Stimulated activated naive B cell treated with anti-CD40 and anti-IgM and Interleukin-4, amounts not matched to agents 10 μg/mL and 1 μg/mL and 100 μg/mL, for 72 hours (primary cell): ENCODE results near the gene HSF2BP.
"Not testable (repeated sequence)": the region's sequence is repeated elsewhere in the genome, so short reads cannot be mapped to it uniquely, and the experiment has no call there.

Experiments
- ATAC-seq, 2 donors: fragments of 150-1000 bp; cut with Tn5 transposase; replicated peaks; 2 replicates each; pipeline ENCODE4 v1.10.0; 2021; ENCODE audit warnings: moderate library complexity in 1 of 2
- DNase-seq: peaks from one replicate; pipeline ENCODE4 v3.0.0; 2021
- H3K27ac Mint-ChIP-seq: one replicate; pipeline ENCODE4 v1.8.0; 2022; ENCODE audit warnings: mild to moderate bottlenecking, mixed read lengths
- H3K27me3 Mint-ChIP-seq, 2 donors: one replicate each; pipeline ENCODE4 v1.8.0; 2022; ENCODE audit warnings: mixed read lengths in 2 of 2
- H3K36me3 Mint-ChIP-seq, 2 donors: one replicate each; pipeline ENCODE4 v1.8.0; 2022; ENCODE audit warnings: mixed read lengths in 2 of 2, mild to moderate bottlenecking in 1 of 2
- H3K4me1 Mint-ChIP-seq, 2 donors: one replicate each; pipeline ENCODE4 v1.8.0; 2022; ENCODE audit warnings: mixed read lengths in 2 of 2, mild to moderate bottlenecking in 1 of 2
- H3K4me3 Mint-ChIP-seq, 2 donors: one replicate each; pipeline ENCODE4 v1.8.0; 2022; ENCODE audit warnings: mild to moderate bottlenecking in 2 of 2, mixed read lengths in 2 of 2, moderate library complexity in 1 of 2
- H3K9me3 Mint-ChIP-seq, 2 donors: one replicate each; pipeline ENCODE4 v1.8.0; 2022; ENCODE audit warnings: mixed read lengths in 2 of 2, mild to moderate bottlenecking in 1 of 2

HSF2BP gene

DNA sequence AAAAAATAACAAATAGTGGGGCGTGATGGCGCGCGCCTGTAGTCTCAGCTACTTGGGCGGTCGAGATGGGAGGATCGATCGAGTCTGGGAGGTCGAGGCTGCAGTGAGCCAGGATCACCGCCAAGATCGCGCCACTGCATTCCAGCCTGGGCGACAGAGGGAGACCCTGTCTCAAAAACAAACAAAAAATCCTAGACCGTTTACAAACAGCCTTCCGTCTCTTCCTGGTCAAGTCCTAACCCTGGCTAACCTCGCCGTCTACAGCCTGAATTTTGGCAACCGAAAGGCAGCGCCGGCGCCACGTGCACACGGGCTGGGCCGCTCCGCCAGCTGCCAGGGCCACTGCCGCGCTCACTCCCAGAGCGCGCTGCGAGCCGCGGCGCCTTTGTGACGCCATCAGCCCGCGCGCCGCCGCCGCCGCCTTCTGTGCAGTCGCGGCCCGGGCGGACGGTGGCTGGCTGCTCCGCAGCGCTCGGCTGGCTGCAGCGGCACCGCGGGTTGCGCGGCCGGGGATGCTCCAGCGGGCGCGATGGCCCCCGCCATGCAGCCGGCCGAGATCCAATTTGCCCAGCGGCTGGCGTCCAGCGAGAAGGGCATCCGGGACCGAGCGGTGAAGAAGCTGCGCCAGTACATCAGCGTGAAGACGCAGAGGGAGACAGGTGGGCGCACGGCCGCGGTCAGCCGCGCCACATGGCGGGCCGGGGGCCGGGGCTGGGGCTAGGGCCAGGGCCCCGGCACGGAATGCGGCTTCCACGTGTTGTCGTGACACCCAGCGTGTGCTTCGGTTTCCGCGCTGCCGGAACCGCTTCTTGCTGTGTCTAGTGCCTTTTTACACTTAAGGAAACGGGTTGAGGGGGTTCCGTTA lies at the start of gene HSF2BP, which contains the start of gene RRP1B:
HSF2BP (minus strand) TSS at position 353 of the 865 bp plus-strand sequence. CDS start 1,392 bp downstream, outside the sequence.
RRP1B (plus strand) TSS at position 425 of the 865 bp plus-strand sequence; CDS start at position 530, 105 bp downstream.
- peak within 1 kb of the TSS; percentile 89 to 95 for H3K4me3 Mint-ChIP-seq
- H3K36me3 Mint-ChIP-seq, result peaks cover 12 to 16% of the 10 kb centered on the region in 2 donors
- H3K27ac Mint-ChIP-seq, result peak within 1 kb of the TSS; percentile 97
- peaks cover 23 to 44% of the 10 kb centered on the region in 2 donors for H3K4me1 Mint-ChIP-seq
- ATAC-seq (peak; percentile 94), DNase-seq (peak; percentile 76)
- no peaks in the 10 kb centered on the region for H3K27me3 Mint-ChIP-seq
- H3K9me3 Mint-ChIP-seq, result no peaks in the 10 kb centered on the region

DNA sequence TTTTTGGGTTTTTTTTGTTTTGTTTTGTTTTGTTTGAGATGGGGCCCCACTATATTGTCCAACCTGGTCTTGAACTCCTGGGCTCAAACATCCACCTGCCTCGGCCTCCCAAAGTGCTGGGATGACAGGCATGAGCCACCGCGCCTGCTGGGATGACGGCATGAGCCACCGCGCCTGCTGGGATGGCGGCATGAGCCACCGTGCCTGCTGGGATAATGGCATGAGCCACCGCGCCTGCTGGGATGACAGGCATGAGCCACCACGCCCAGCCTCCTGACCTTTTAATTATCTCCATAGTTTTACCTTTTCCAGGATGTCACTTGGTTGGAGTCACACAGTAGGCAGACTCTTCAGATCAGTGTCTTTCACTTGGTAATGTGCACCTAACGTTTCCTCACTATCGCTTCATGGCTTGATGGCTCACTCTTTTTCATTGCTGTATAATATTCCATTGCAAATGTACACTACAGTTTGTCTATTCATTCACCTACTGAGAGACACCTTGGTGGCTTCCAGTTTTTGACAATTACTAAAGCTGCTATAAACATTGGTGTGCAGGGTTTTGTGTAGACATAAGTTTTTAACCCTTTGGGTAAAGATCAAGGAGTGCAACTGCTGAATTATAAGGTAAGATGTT lies 49.6 kb upstream of the HSF2BP start:
- ATAC-seq, result no peak
- peaks cover under 1 to 1% of the 10 kb centered on the region in 2 donors for H3K4me1 Mint-ChIP-seq
- no peak overlapping the region for H3K27ac Mint-ChIP-seq
- peaks cover 20 to 25% of the 10 kb centered on the region in 2 donors for H3K27me3 Mint-ChIP-seq
- H3K4me3 Mint-ChIP-seq, result no peak overlapping the region
- H3K9me3 Mint-ChIP-seq, result peaks cover 0 to 2% of the 10 kb centered on the region in 2 donors
- DNase-seq, result no peak
- H3K36me3 Mint-ChIP-seq, result no peaks in the 10 kb centered on the region

- peaks cover 11 to 14% of the 10 kb centered on the region in 2 donors for H3K4me1 Mint-ChIP-seq
- DNase-seq, result no peak
- peaks cover 0 to 1% of the 10 kb centered on the region in 2 donors for H3K36me3 Mint-ChIP-seq
- no peak for ATAC-seq
- H3K27ac Mint-ChIP-seq, result no peak overlapping the region
- H3K9me3 Mint-ChIP-seq, result peaks cover 0 to 2% of the 10 kb centered on the region in 2 donors
- peaks cover 21 to 34% of the 10 kb centered on the region in 2 donors for H3K27me3 Mint-ChIP-seq
- no peak overlapping the region for H3K4me3 Mint-ChIP-seq
These were observed 48.2 kb upstream of the HSF2BP start for GRCh38 chr21:43707462-43707861.

DNA sequence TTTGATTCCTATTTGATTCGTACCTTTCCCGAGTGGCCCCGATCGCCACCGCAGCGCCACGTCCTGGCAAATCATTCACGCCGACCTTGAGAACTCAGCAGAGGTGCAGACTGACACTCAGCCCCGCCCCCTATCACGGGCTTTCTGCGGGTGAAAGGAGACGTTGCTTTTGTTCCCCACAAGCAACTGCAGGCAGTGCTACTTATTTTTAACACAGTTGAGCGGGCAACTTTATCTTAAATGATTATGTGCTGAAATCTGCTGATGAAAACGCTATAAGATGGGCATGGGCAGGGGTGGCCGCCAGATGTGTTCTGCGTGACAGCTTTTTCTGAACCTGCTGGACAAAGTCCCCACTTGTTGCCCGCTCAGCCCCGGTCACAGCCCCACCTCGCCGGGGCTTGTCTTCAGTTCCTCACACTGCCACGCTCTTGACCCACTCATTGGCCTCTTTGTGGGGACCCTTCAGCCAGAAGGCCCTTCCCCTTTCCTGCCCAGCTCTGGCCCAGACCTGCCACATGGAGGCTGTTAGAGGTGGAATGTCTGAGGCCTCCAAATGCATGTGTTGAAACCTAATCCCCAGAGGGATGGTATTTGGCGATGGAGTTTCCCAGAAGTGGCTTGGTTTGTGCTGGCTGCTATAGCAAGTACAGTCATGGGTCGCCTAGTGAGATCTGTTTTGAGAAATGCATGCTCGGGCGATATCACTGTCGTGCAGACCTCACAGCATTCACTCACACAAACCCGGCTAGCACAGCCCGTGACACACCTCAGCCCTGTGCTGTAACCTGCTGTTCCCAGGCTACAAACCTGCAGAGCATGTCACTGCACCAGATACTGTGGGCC lies 44.0 kb upstream of the HSF2BP start:
- Mint-ChIP-seq H3K9me3 (no peaks in the 10 kb centered on the region), H3K4me3 (peak overlapping the region; percentile 73), H3K27ac (peak overlapping the region; percentile 75), H3K4me1 (peaks cover 10 to 17% of the 10 kb centered on the region in 2 donors), H3K36me3 (peaks cover 3 to 5% of the 10 kb centered on the region in 2 donors), H3K27me3 (peaks cover 4 to 12% of the 10 kb centered on the region in 2 donors)
- ATAC-seq, result peak; percentile 80 to 82
- no peak for DNase-seq

- H3K4me1 Mint-ChIP-seq, result peaks cover 10 to 17% of the 10 kb centered on the region in 2 donors
- no peaks in the 10 kb centered on the region for H3K9me3 Mint-ChIP-seq
- H3K27ac Mint-ChIP-seq, result peak overlapping the region; percentile 75
- peak overlapping the region; percentile 73 for H3K4me3 Mint-ChIP-seq
- H3K36me3 Mint-ChIP-seq, result peaks cover 5 to 7% of the 10 kb centered on the region in 2 donors
- DNase-seq (no peak), ATAC-seq (no peak)
- peaks cover 4 to 12% of the 10 kb centered on the region in 2 donors for H3K27me3 Mint-ChIP-seq
These were observed 43.4 kb upstream of the HSF2BP start for GRCh38 chr21:43702785-43703034.

- H3K4me3 Mint-ChIP-seq, result peak overlapping the region in 1 of 2 donors; percentile 73
- H3K9me3 Mint-ChIP-seq, result no peaks in the 10 kb centered on the region
- no peak overlapping the region for H3K27ac Mint-ChIP-seq
- DNase-seq (no peak), ATAC-seq (no peak)
- H3K27me3 Mint-ChIP-seq, result peaks cover 4 to 12% of the 10 kb centered on the region in 2 donors
- peaks cover 5 to 10% of the 10 kb centered on the region in 2 donors for H3K36me3 Mint-ChIP-seq
- H3K4me1 Mint-ChIP-seq, result peaks cover 10 to 17% of the 10 kb centered on the region in 2 donors
These were observed 42.9 kb upstream of the HSF2BP start for GRCh38 chr21:43701936-43702784.

DNA sequence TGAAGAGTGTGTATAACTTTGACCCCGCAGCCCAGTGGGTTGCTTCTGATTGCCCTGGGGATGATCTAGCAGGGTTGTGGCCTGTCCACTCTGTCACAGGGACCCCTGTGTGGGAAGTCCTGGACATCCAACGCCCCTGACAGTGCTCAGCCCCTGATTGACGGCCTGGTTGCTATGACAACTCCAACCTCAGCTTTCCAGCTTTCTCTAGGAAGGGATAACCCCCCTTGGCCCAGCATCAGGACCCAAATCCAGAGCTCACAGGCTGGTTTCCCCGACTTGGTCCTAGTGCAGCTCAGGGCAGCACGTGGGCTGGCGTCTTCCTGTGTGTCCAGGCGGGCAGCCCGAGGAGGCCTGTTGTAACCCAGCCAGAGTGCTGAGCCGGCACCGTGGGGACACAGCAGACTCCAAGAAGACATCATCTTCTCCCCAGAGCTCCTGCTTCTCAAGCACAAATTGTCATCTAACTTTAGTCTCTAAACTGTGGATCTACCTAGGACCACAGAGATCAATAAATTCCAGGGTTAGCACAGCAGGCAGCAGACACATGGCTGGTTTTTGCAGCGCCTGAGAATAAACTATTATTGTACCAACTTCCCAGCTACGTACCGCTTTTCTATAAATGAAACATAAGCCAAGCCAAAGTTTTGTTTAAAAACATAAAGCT lies 40.8 kb upstream of the HSF2BP start:
- Mint-ChIP-seq H3K27me3 (peaks cover 4 to 12% of the 10 kb centered on the region in 2 donors), H3K27ac (no peak overlapping the region), H3K4me3 (no peak overlapping the region), H3K36me3 (peaks cover 19 to 28% of the 10 kb centered on the region in 2 donors), H3K4me1 (peaks cover 10 to 17% of the 10 kb centered on the region in 2 donors), H3K9me3 (no peaks in the 10 kb centered on the region)
- ATAC-seq (no peak), DNase-seq (no peak)

GRCh38 chr21:43699492-43699777 lies 40.1 kb upstream of the HSF2BP start:
- not testable (repeated sequence) for H3K27ac Mint-ChIP-seq, DNase-seq, H3K9me3 Mint-ChIP-seq, H3K4me3 Mint-ChIP-seq, ATAC-seq
- Mint-ChIP-seq H3K27me3 (peaks cover 4 to 12% of the 10 kb centered on the region in 2 donors), H3K4me1 (peaks cover 10 to 17% of the 10 kb centered on the region in 2 donors), H3K36me3 (peaks cover 19 to 31% of the 10 kb centered on the region in 2 donors)

GRCh38 chr21:43697758-43698643 lies 38.7 kb upstream of the HSF2BP start:
- no peak for ATAC-seq

GRCh38 chr21:43696214-43696613 lies 36.9 kb upstream of the HSF2BP start:
- peaks cover 36 to 47% of the 10 kb centered on the region in 2 donors for H3K36me3 Mint-ChIP-seq
- DNase-seq, result no peak
- no peaks in the 10 kb centered on the region for H3K4me1 Mint-ChIP-seq
- no peak overlapping the region for H3K27ac Mint-ChIP-seq
- H3K9me3 Mint-ChIP-seq, result no peaks in the 10 kb centered on the region
- ATAC-seq, result no peak
- H3K4me3 Mint-ChIP-seq, result no peak overlapping the region
- H3K27me3 Mint-ChIP-seq, result no peaks in the 10 kb centered on the region

More at GRCh38 chr21:43697758-43698643, 38.7 kb upstream of the HSF2BP start:
- Mint-ChIP-seq H3K9me3 (no peaks in the 10 kb centered on the region), H3K27me3 (peaks cover 0 to 4% of the 10 kb centered on the region in 2 donors), H3K4me3 (no peak overlapping the region), H3K36me3 (peaks cover 27 to 42% of the 10 kb centered on the region in 2 donors), H3K27ac (no peak overlapping the region), H3K4me1 (peaks cover 2 to 8% of the 10 kb centered on the region in 2 donors)
- DNase-seq, result no peak

GRCh38 chr21:43694437-43695079 lies 35.3 kb upstream of the HSF2BP start:
- peaks cover 48 to 61% of the 10 kb centered on the region in 2 donors for H3K36me3 Mint-ChIP-seq
- DNase-seq (no peak), ATAC-seq (no peak)
- no peaks in the 10 kb centered on the region for H3K4me1 Mint-ChIP-seq
- no peak overlapping the region for H3K4me3 Mint-ChIP-seq
- H3K9me3 Mint-ChIP-seq, result no peaks in the 10 kb centered on the region
- no peak overlapping the region for H3K27ac Mint-ChIP-seq
- H3K27me3 Mint-ChIP-seq, result no peaks in the 10 kb centered on the region

GRCh38 chr21:43693981-43694380 lies 34.7 kb upstream of the HSF2BP start:
- H3K36me3 Mint-ChIP-seq, result peaks cover 48 to 59% of the 10 kb centered on the region in 2 donors
- H3K9me3 Mint-ChIP-seq, result no peaks in the 10 kb centered on the region
- no peaks in the 10 kb centered on the region for H3K4me1 Mint-ChIP-seq
- ATAC-seq (no peak), DNase-seq (no peak)
- no peaks in the 10 kb centered on the region for H3K27me3 Mint-ChIP-seq
- no peak overlapping the region for H3K4me3 Mint-ChIP-seq
- H3K27ac Mint-ChIP-seq, result no peak overlapping the region
